Mesenchymal stem cell (in vitro differentiated cells and primary cell): ENCODE measurements around the gene RNASE11.
A peak's percentile ranks its signal among the peaks of the same experiment; 100 is the strongest.

Source experiments
- DNase-seq: peaks from one replicate; pipeline ENCODE4 v3.0.0-alpha.2; 2013
- H2AFZ ChIP-seq: one replicate; pipeline ENCODE4 v1.6.1; 2013; ENCODE audit warnings: low read depth, mild to moderate bottlenecking, control low read depth, inconsistent platforms, low read length, moderate library complexity
- H2AK5ac ChIP-seq: 2 replicates; pipeline ENCODE4 v1.6.1; 2013; ENCODE audit warnings: low read length, moderate library complexity, mild to moderate bottlenecking, inconsistent platforms; ENCODE audit not compliant: severe bottlenecking
- H2BK120ac ChIP-seq: one replicate; pipeline ENCODE4 v1.6.1; 2013; ENCODE audit warnings: low read depth, mild to moderate bottlenecking, inconsistent platforms, low read length, moderate library complexity
- H2BK12ac ChIP-seq, 2 experiments: one replicate each; pipeline ENCODE4 v1.6.1; 2013; ENCODE audit warnings: inconsistent platforms in 2 of 2, low read length in 2 of 2, mild to moderate bottlenecking in 2 of 2, moderate library complexity in 2 of 2, control low read depth in 1 of 2
- H2BK15ac ChIP-seq: one replicate; pipeline ENCODE4 v1.6.1; 2013; ENCODE audit warnings: mild to moderate bottlenecking, low read depth, inconsistent platforms; ENCODE audit not compliant: poor library complexity, severe bottlenecking
- H2BK5ac ChIP-seq: 2 replicates; pipeline ENCODE4 v1.6.1; 2013; ENCODE audit warnings: low read depth, mild to moderate bottlenecking, low read length, control low read depth, inconsistent platforms; ENCODE audit not compliant: poor library complexity, severe bottlenecking
- H3K14ac ChIP-seq, 2 experiments: one replicate each; pipeline ENCODE4 v1.6.1; 2013; ENCODE audit warnings: inconsistent platforms in 2 of 2, low read length in 2 of 2, control low read depth in 1 of 2, mild to moderate bottlenecking in 1 of 2, moderate library complexity in 1 of 2
- H3K18ac ChIP-seq, 2 experiments: one replicate each; pipeline ENCODE4 v1.6.1; 2013; ENCODE audit warnings: inconsistent platforms in 2 of 2, low read length in 2 of 2, control low read depth in 1 of 2, low read depth in 1 of 2, mild to moderate bottlenecking in 1 of 2
- H3K23ac ChIP-seq, 2 experiments: one replicate each; pipeline ENCODE4 v1.6.1; 2013; ENCODE audit warnings: inconsistent platforms in 2 of 2, low read length in 2 of 2, mild to moderate bottlenecking in 2 of 2, moderate library complexity in 2 of 2, control low read depth in 1 of 2
- H3K27ac ChIP-seq: 2 replicates; pipeline ENCODE4 v1.5.1; 2013; ENCODE audit warnings: mild to moderate bottlenecking, moderate library complexity, low read length, control low read depth, inconsistent platforms; ENCODE audit not compliant: poor library complexity, severe bottlenecking
- H3K27me3 ChIP-seq, 2 experiments: 2 replicates each; pipeline versions ENCODE4 v1.6.1 to v1.7.0; 2013; ENCODE audit warnings: low read length in 2 of 2, mild to moderate bottlenecking in 2 of 2, moderate library complexity in 2 of 2, control low read depth in 1 of 2, inconsistent platforms in 1 of 2; ENCODE audit not compliant: control insufficient read depth in 1 of 2, insufficient read depth in 1 of 2
- H3K36me3 ChIP-seq, 2 experiments: 2 replicates each; pipeline versions ENCODE4 v1.6.1 to v1.7.0; 2013; ENCODE audit warnings: low read length in 2 of 2, control low read depth in 1 of 2, inconsistent platforms in 1 of 2, low read depth in 1 of 2, mild to moderate bottlenecking in 1 of 2; ENCODE audit not compliant: insufficient read depth in 2 of 2, control insufficient read depth in 1 of 2
- H3K4ac ChIP-seq, 2 experiments: one replicate each; pipeline ENCODE4 v1.6.1; 2013; ENCODE audit warnings: inconsistent platforms in 2 of 2, low read length in 2 of 2, mild to moderate bottlenecking in 2 of 2, moderate library complexity in 2 of 2, control low read depth in 1 of 2, low read depth in 1 of 2
- H3K4me1 ChIP-seq: 2 replicates; pipeline ENCODE4 v1.6.1; 2013; ENCODE audit warnings: low read depth, low read length, control low read depth; ENCODE audit not compliant: control insufficient read depth, insufficient read depth
- H3K4me2 ChIP-seq: 2 replicates; pipeline ENCODE4 v1.6.1; 2013; ENCODE audit warnings: low read length, mild to moderate bottlenecking, inconsistent platforms; ENCODE audit not compliant: poor library complexity, severe bottlenecking
- H3K4me3 ChIP-seq, 2 experiments: 2 replicates each; pipeline versions ENCODE4 v1.5.1 to v1.7.0; 2013; ENCODE audit warnings: low read length in 2 of 2, mild to moderate bottlenecking in 2 of 2, control low read depth in 1 of 2, low read depth in 1 of 2; ENCODE audit not compliant: insufficient read depth in 1 of 2
- H3K79me1 ChIP-seq: replicated peaks from 2 replicates; pipeline ENCODE4 v1.6.1; 2013; ENCODE audit warnings: mild to moderate bottlenecking, control low read depth, low read length, inconsistent platforms; ENCODE audit not compliant: poor library complexity, severe bottlenecking
- H3K9ac ChIP-seq: 2 replicates; pipeline ENCODE4 v1.7.0; 2013; ENCODE audit warnings: mild to moderate bottlenecking, low read length, moderate library complexity
- H3K9me3 ChIP-seq: 2 replicates; pipeline ENCODE4 v1.7.0; 2013; ENCODE audit warnings: mild to moderate bottlenecking, low read length; ENCODE audit not compliant: control insufficient read depth
- H4K8ac ChIP-seq: one replicate; pipeline ENCODE4 v1.6.1; 2013; ENCODE audit warnings: inconsistent platforms, mild to moderate bottlenecking, low read length, moderate library complexity
- H4K91ac ChIP-seq: one replicate; pipeline ENCODE4 v1.6.1; 2013; ENCODE audit warnings: mild to moderate bottlenecking, low read length, inconsistent platforms
- WGBS: methylation state at CpG from one replicate; pipeline ENCODE4 v1.1.7; 2013; ENCODE audit warnings: mixed read lengths; 5-methylcytosine and 5-hydroxymethylcytosine counted together

Gene RNASE11

GRCh38 chr14:20609215-20610001 is 21.6 kb upstream of the RNASE11 start:
- Histone ChIP-seq H3K4me3 (peak overlapping the region; percentile 87 to 97), H3K4me2 (peak overlapping the region; percentile 66), H3K23ac (no peak overlapping the region), H2AK5ac (no peak overlapping the region), H4K8ac (no peak overlapping the region), H3K27me3 (peaks cover 4 to 5% of the 10 kb centered on the region in 2 experiments), H3K14ac (no peak overlapping the region), H3K36me3 (no peaks in the 10 kb centered on the region), H3K4ac (no peak overlapping the region), H3K27ac (no peak overlapping the region), H3K79me1 (no peaks in the 10 kb centered on the region), H3K9me3 (no peaks in the 10 kb centered on the region), H4K91ac (no peak overlapping the region), H2BK120ac (no peak overlapping the region), H2AFZ (no peak overlapping the region), H3K9ac (peak overlapping the region; percentile 90), H2BK12ac (peak overlapping the region in 1 of 2 experiments; percentile 39), H2BK15ac (no peak overlapping the region), H3K4me1 (no peaks in the 10 kb centered on the region), H3K18ac (no peak overlapping the region), H2BK5ac (no peak overlapping the region)
- WGBS: under 1% methylated on average over 33 of the region's 44 CpGs
- DNase-seq: peak; percentile 88

GRCh38 chr14:20608383-20609110 is 20.7 kb upstream of the RNASE11 start:
- Histone ChIP-seq H3K18ac (no peak overlapping the region), H3K9ac (peak overlapping the region; percentile 90), H3K27ac (no peak overlapping the region), H3K27me3 (peaks cover 4 to 5% of the 10 kb centered on the region in 2 experiments), H3K9me3 (no peaks in the 10 kb centered on the region), H2BK12ac (no peak overlapping the region), H3K4me3 (no peak overlapping the region), H2BK120ac (no peak overlapping the region), H2BK5ac (no peak overlapping the region), H2AFZ (no peak overlapping the region), H3K36me3 (no peaks in the 10 kb centered on the region), H3K14ac (no peak overlapping the region), H4K91ac (no peak overlapping the region), H2AK5ac (no peak overlapping the region), H3K79me1 (no peaks in the 10 kb centered on the region), H3K4me2 (no peak overlapping the region), H2BK15ac (no peak overlapping the region), H3K4me1 (no peaks in the 10 kb centered on the region), H3K23ac (no peak overlapping the region), H3K4ac (no peak overlapping the region), H4K8ac (no peak overlapping the region)
- no peak for DNase-seq
- 74% methylated on average over 6 of the region's 7 CpGs for WGBS

- H3K4me3 ChIP-seq: no peak overlapping the region
- no peak overlapping the region for H3K18ac ChIP-seq
- H3K4me2 ChIP-seq: no peak overlapping the region
- H3K4ac ChIP-seq: no peak overlapping the region
- H2AK5ac ChIP-seq: no peak overlapping the region
- H3K9me3 ChIP-seq: no peaks in the 10 kb centered on the region
- H2AFZ ChIP-seq: no peak overlapping the region
- no peaks in the 10 kb centered on the region for H3K79me1 ChIP-seq
- no peak overlapping the region for H2BK5ac ChIP-seq
- H3K9ac ChIP-seq: no peak overlapping the region
- H2BK12ac ChIP-seq: no peak overlapping the region
- no peak overlapping the region for H3K23ac ChIP-seq
- WGBS: 67% methylated on average over 1 of the region's 5 CpGs
- DNase-seq: no peak
- H4K8ac ChIP-seq: no peak overlapping the region
- no peak overlapping the region for H2BK120ac ChIP-seq
- H3K36me3 ChIP-seq: no peaks in the 10 kb centered on the region
- no peak overlapping the region for H3K27ac ChIP-seq
- H3K27me3 ChIP-seq: peaks cover 4 to 5% of the 10 kb centered on the region in 2 experiments
- H2BK15ac ChIP-seq: no peak overlapping the region
- H3K14ac ChIP-seq: no peak overlapping the region
- no peak overlapping the region for H4K91ac ChIP-seq
- H3K4me1 ChIP-seq: no peaks in the 10 kb centered on the region
Measured at GRCh38 chr14:20607617-20608016, 19.8 kb upstream of the RNASE11 start.

- no peak overlapping the region for H3K4me2 ChIP-seq
- no peak for DNase-seq
- no peaks in the 10 kb centered on the region for H3K79me1 ChIP-seq
- H3K36me3 ChIP-seq: no peaks in the 10 kb centered on the region
- H2BK5ac ChIP-seq: no peak overlapping the region
- H4K91ac ChIP-seq: no peak overlapping the region
- no peak overlapping the region for H2AK5ac ChIP-seq
- no peaks in the 10 kb centered on the region for H3K9me3 ChIP-seq
- 81% methylated on average over 2 of the region's 2 CpGs for WGBS
- no peaks in the 10 kb centered on the region for H3K4me1 ChIP-seq
- no peak overlapping the region for H2BK120ac ChIP-seq
- H2AFZ ChIP-seq: no peak overlapping the region
- no peak overlapping the region for H3K23ac ChIP-seq
- no peak overlapping the region for H4K8ac ChIP-seq
- no peak overlapping the region for H3K18ac ChIP-seq
- H3K4ac ChIP-seq: no peak overlapping the region
- peaks cover 4 to 7% of the 10 kb centered on the region in 2 experiments for H3K27me3 ChIP-seq
- H3K4me3 ChIP-seq: no peak overlapping the region
- H3K14ac ChIP-seq: no peak overlapping the region
- no peak overlapping the region for H3K9ac ChIP-seq
- no peak overlapping the region for H3K27ac ChIP-seq
- H2BK15ac ChIP-seq: no peak overlapping the region
- H2BK12ac ChIP-seq: no peak overlapping the region
Measured at GRCh38 chr14:20606902-20607242, 19.1 kb upstream of the RNASE11 start.
